Cortex of kidney (tissue), 1 donor: ENCODE results near the gene COL24A1.

Experiments used
- DNase-seq: peaks from one replicate; lab custom pipeline; 2025; lab: John Stamatoyannopoulos, UW

The COL24A1 gene

GRCh38 chr1:85689775-85690404 is 466.7 kb downstream of the COL24A1 start:
- DNase-seq, result no peak

GRCh38 chr1:85683292-85684025 is 473.1 kb downstream of the COL24A1 start:
- DNase-seq, result no peak

- no peak for DNase-seq
Observed at GRCh38 chr1:85681087-85681486, 475.5 kb downstream of the COL24A1 start.
